ENCODE measurements around the gene FZD1.
"Not testable (repeated sequence)": the region's sequence is repeated elsewhere in the genome, so short reads cannot be mapped to it uniquely, and the experiment has no call there.

Gene FZD1

GRCh38 chr7:91297939-91298338 lies 33.7 kb downstream of the FZD1 start:
- DNase-seq (ENCODE audit: low spot score) = no peak

DNA sequence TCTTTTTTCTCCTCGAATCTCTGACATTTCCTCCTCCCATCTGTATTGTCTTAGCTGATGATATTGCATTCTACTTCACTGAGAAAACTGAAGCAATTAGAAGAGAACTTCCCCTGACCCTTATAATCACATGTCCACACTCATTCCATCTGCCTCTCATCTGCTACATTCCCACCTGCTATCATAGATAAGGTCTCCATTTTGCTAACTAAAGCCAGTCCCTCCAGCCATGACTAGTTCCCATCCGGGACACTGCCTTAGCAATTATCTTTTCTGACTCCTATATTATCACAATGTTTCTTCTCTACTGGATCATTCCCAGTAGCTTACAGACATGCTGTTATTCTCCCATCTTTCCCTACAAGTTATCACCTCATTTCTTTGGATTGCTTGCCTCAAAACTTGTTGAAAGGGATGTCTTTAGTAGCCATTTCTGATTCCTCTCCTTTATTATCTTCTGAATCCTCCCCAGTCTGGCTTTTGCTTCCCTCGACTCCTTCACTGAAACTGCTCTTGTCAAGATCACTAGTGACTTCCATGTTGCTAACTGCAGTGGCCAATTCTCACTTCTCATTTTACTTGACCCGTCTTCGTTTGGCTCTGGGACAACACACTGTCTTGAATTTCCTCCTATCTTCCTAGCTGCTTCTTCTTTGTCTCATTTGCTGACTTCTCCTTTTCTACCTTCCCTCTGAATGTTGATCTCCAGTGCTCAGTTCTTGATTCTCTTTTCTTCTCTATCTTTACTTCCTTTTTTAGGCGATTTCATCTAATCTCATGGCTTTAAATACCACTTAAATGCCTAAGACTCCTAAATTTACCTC lies 35.9 kb downstream of the FZD1 start:
- DNase-seq (ENCODE audit: low spot score) = no peak

GRCh38 chr7:91302794-91303193 lies 38.6 kb downstream of the FZD1 start:
- no peak for DNase-seq (ENCODE audit: low spot score)

- DNase-seq (ENCODE audit: low spot score) = peak; percentile 56
Observed at GRCh38 chr7:91306266-91306665, 42.0 kb downstream of the FZD1 start.

GRCh38 chr7:91307467-91307866 lies 43.2 kb downstream of the FZD1 start:
- DNase-seq (ENCODE audit: low spot score) = no peak

GRCh38 chr7:91308191-91308590 lies 44.0 kb downstream of the FZD1 start:
- not testable (repeated sequence) for DNase-seq (ENCODE audit: low spot score)

GRCh38 chr7:91310830-91311460 lies 46.7 kb downstream of the FZD1 start:
- DNase-seq (ENCODE audit: low spot score) = peak; percentile 40

- no peak for DNase-seq (ENCODE audit: low spot score)
Observed at GRCh38 chr7:91311839-91312238, 47.6 kb downstream of the FZD1 start.

DNA sequence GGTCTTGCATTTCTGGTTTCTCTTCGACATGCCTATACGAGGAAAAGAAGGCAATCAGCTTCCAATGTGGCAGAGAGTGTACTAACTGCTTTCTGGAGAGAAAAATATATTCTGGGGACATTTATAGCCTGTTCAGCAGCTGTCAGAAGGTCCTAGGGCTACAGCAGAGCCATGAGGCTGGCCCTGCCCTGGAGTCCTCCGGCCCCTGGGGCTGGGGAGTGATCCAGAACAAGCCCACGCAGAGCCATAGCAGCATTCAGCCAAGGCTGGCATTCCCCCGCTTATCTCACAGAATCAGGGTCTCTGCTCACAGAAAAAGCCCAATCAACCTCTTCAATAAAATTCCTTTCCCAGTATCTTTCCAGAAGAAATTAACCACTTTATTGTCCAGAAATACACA lies 48.9 kb downstream of the FZD1 start:
- no peak for DNase-seq (ENCODE audit: low spot score)

DNA sequence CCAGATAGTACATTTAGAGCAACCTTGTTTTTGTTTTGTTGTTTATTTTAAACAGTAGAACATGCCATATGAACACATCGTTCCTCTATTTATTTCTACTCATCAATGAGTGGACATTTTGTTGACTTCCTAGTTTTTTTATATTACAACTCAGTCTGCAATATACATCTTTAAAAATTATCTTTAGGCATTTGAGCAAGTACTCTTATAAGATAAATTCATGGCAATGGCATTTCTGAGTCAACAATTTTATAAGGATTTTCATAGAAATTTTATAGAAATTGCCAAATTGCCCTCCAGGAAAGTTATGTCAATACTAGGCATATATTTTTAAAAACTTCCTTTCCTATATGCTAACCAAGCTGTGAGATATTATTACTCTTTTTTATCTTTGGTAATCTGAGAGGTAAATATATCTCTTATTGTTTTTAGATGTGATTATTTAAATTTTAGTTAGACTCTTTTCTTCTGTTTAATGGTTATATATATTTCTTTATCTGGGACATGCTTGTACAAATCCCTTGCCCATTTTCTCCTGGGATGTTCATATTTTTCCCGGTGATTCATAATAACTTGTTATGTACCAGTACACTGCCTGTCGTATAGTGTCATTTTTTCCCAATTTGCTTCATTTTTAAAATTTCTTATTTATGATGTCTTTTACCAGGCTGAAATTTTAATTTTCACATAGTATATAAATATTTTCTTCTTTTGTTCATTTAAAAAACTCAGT lies 50.5 kb downstream of the FZD1 start:
- no peak for DNase-seq (ENCODE audit: low spot score)

DNA sequence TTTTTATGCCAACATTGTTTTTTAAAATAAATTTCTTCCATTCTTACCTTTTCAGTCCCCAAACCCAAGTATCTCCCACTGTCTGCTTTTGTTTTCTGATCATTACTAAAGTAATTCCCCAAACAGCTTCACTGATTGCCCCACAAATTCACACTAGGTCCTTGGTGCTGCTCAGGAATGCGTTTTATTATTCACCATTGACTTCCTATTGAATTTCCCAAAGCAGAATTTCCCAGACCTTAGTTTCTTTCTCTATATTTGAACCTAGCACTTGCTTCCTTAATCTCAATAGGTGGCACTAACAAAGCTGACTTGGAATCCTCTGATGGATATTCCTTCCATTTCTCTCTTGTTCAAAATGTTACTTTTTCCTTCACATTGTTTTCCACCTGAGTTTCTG lies 52.2 kb downstream of the FZD1 start:
- no peak for DNase-seq (ENCODE audit: low spot score)

DNA sequence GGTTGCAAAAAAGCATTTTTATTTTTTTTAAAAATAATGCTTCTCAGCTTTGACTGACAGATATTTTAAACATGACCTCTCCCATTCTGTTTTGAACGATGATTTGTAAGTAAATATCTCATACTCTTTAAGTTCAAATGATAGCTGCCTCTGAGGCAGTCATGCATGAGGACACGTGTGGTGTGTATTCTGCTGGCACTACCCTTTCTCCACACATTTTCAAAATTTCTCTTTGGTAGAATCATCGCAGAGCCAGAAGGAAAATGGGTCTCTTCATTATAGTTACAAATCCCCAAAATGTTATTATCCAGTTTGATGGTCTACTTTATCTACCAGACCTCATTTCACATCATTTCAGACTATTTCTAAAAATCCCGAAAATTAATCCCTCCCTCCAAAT lies 55.1 kb downstream of the FZD1 start:
- DNase-seq (ENCODE audit: low spot score) = no peak

GRCh38 chr7:91320366-91321078 lies 56.3 kb downstream of the FZD1 start:
- no peak for DNase-seq (ENCODE audit: low spot score)
